ENCODE data around the gene SPOUT1.

- TF ChIP-seq CTCF (conservative IDR thresholded peaks at IDR 0.05; ENCODE audit: low read length) (no peak), EZH2phosphoT487 (IDR thresholded peaks at IDR 0.05; ENCODE audit: borderline replicate concordance, low read depth, low read length) (no peak)
Measured at GRCh38 chr9:128818839-128819715, 10.5 kb downstream of the SPOUT1 start.

Data from OCI-LY7 (cell line).